WTC11 (cell line): ENCODE results near the gene PRRC2B.

ENCODE experiments used
- CTCF ChIP-seq: fragments of 200-600 bp; IDR thresholded peaks from 2 replicates; pipeline ENCODE4 v1.8.0; 2022; ENCODE audit warnings: antibody characterized with exemption
- ELF4 ChIP-seq: sonication (generic); formaldehyde crosslinking; IDR thresholded peaks from 2 replicates; pipeline ENCODE4 v1.8.1; 2022; ENCODE audit warnings: low read depth, mild to moderate bottlenecking, moderate library complexity, missing genetic modification reagents
- SMAD3 ChIP-seq: sonication (generic); formaldehyde crosslinking; IDR thresholded peaks from 2 replicates; pipeline ENCODE4 v1.8.0; 2022; ENCODE audit warnings: missing genetic modification reagents, mild to moderate bottlenecking, borderline replicate concordance

DNA sequence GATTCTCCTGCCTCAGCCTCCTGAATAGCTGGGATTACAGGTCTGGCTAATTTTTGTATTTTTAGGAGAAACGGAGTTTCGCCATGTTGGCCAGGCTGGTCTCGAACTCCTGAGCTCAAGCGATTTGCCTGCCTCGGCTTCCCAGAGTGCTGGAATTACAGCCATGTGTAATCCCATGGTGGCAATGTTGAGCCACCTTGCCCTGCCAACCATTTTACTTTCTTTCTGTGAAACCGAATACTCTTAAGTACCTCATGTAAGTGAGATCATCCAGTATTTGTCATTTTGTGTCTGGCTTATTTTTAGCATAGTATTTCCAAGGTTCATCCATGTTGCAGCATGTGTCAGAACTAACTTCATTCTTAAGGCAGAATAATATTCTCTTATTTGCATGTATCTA is 8.2 kb downstream of the PRRC2B start:
- TF ChIP-seq ELF4 (CRISPR knock-in tag) (no peak), CTCF (no peak), SMAD3 (no peak)
